Lung (tissue), 12 donors: ENCODE results near the gene GABBR2. TPM values are rescaled to one million over a fixed set of nuclear protein-coding genes. Genes with fewer than 3 reads are reported as not detected.

ENCODE experiments used
- ATAC-seq: fragments of 200-7000 bp; cut with Tn5 transposase; one replicate; pipeline ENCODE4 v1.9.1; 2020; ENCODE audit warnings: moderate number of reproducible peaks; ENCODE audit not compliant: insufficient read depth, low FRiP score
- DNase-seq, 3 donors: peaks; one replicate each; pipeline ENCODE4 v3.0.0-alpha.2; 2013 to 2017
- H3K27ac ChIP-seq, 2 donors: one replicate each; pipeline ENCODE4 v1.5.1; 2013; ENCODE audit warnings: mild to moderate bottlenecking in 2 of 2, moderate library complexity in 2 of 2, control low read depth in 1 of 2, inconsistent platforms in 1 of 2, low read depth in 1 of 2, low read length in 1 of 2
- H3K27me3 ChIP-seq, 3 donors: one replicate each; pipeline ENCODE4 v1.5.1; 2013; ENCODE audit warnings: low read length in 2 of 3; ENCODE audit not compliant: control insufficient read depth in 3 of 3, insufficient read depth in 3 of 3
- H3K36me3 ChIP-seq, 4 donors: one replicate each; pipeline ENCODE4 v1.5.1; 2013; ENCODE audit warnings: low read length in 4 of 4, mild to moderate bottlenecking in 1 of 4, moderate library complexity in 1 of 4; ENCODE audit not compliant: control insufficient read depth in 4 of 4, insufficient read depth in 4 of 4
- H3K4me1 ChIP-seq, 5 donors: one replicate each; pipeline ENCODE4 v1.5.1; 2013; ENCODE audit warnings: low read length in 5 of 5, mild to moderate bottlenecking in 2 of 5, moderate library complexity in 1 of 5; ENCODE audit not compliant: control insufficient read depth in 5 of 5, insufficient read depth in 5 of 5
- H3K4me3 ChIP-seq: one replicate; pipeline ENCODE4 v1.5.1; 2013; ENCODE audit warnings: mild to moderate bottlenecking, control low read depth, moderate library complexity
- H3K9ac ChIP-seq, 2 donors: one replicate each; pipeline ENCODE4 v1.5.1; 2013; ENCODE audit warnings: low read length in 2 of 2, control low read depth in 1 of 2; ENCODE audit not compliant: insufficient read depth in 1 of 2
- H3K9me3 ChIP-seq, 4 donors: one replicate each; pipeline ENCODE4 v1.5.1; 2013; ENCODE audit warnings: low read length in 3 of 4, mild to moderate bottlenecking in 1 of 4, moderate library complexity in 1 of 4; ENCODE audit not compliant: control insufficient read depth in 4 of 4, insufficient read depth in 3 of 4
- WGBS, 2 donors: extraction: QIAGEN DNeasy Blood & Tissue Kit; methylation state at CpG; one replicate each; pipeline ENCODE4 v1.1.7; 2013; 5-methylcytosine and 5-hydroxymethylcytosine counted together
- polyA plus RNA-seq, 2 donors: library from polyadenylated mRNA; stranded (reverse); fragments of 200-250 nt; gene quantifications; one replicate each; pipeline ENCODE4 v1.2.1, GENCODE V29; 2013
- total RNA-seq, 2 donors: library from RNA; depleted of rRNA in 1 of 2; stranded (reverse); fragments of >200 nt in 1 of 2; gene quantifications; one replicate each; pipeline ENCODE4 v1.2.1, GENCODE V29; 2014 to 2021
- TF ChIP-seq, protein P1 (sequence below): IDR thresholded peaks from 2 replicates; pipeline ENCODE4 v1.5.1; 2012; ENCODE audit warnings: mild to moderate bottlenecking; ENCODE audit errors: control extremely low read depth, extremely low read depth
- donor health status: control.
- donor health status: control.
- donor health status: Bipolar disorder and iron deficiency.
- donor health status: healthy.
- donor health status: DM: yes; HTN: yes; CAD: no.

Gene GABBR2
- total and polyA plus RNA-seq, 4 donors, result 0.40 to 1.8 (median 0.64) TPM

DNA sequence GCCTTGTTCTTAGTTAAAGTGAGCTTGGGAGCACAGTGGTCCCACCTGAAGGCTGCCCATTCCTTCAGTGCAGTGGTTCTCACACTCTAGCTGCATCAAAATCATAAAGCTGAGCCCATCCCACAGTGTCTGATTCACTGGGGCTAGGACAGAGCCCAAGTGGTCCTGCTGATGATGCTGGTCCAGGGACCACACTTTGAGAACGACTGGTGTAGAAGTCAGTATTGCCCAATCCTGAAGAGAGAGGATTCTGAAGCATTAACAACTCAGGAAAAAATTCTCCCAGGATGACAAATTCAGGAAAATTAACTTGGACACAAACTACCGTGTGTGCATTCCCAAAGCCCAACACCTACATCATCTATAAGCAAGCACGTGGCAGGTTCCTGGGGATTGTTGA is 176.2 kb downstream of the GABBR2 start:
- Histone ChIP-seq H3K36me3 (no peaks in the 10 kb centered on the region), H3K9ac (no peak overlapping the region), H3K9me3 (peaks cover 0 to 3% (median 0%) of the 10 kb centered on the region in 4 donors), H3K27me3 (no peaks in the 10 kb centered on the region), H3K4me1 (no peaks in the 10 kb centered on the region), H3K4me3 (no peak overlapping the region), H3K27ac (no peak overlapping the region)
- TF ChIP-seq, protein P1, sequence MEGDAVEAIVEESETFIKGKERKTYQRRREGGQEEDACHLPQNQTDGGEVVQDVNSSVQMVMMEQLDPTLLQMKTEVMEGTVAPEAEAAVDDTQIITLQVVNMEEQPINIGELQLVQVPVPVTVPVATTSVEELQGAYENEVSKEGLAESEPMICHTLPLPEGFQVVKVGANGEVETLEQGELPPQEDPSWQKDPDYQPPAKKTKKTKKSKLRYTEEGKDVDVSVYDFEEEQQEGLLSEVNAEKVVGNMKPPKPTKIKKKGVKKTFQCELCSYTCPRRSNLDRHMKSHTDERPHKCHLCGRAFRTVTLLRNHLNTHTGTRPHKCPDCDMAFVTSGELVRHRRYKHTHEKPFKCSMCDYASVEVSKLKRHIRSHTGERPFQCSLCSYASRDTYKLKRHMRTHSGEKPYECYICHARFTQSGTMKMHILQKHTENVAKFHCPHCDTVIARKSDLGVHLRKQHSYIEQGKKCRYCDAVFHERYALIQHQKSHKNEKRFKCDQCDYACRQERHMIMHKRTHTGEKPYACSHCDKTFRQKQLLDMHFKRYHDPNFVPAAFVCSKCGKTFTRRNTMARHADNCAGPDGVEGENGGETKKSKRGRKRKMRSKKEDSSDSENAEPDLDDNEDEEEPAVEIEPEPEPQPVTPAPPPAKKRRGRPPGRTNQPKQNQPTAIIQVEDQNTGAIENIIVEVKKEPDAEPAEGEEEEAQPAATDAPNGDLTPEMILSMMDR, result no peak
- no peak for DNase-seq
- ATAC-seq, result no peak
- 80 to 99% methylated on average over 3 of the region's 3 CpGs for WGBS, 2 donors

DNA sequence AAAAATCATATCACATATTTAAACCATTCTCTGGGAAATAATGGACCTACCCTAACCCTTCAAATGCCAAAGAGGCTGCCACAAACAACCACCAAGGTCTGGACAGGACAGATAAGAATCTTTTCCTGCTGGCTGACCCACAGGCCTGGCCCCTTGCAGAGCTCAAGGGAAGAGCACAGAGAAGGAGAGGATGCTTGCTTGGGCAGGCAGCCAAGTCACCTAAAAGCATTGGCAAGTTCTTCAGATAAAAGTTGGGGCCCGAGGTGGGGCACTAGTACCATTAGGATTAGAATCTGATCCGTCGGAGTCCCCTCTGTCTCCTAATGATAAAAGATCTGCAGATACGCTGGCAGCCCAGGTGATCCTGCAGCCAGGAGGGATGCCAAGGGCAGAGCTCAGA is 176.6 kb downstream of the GABBR2 start:
- ATAC-seq, result no peak
- Histone ChIP-seq H3K9ac (no peak overlapping the region), H3K9me3 (peaks cover 0 to 3% (median 0%) of the 10 kb centered on the region in 4 donors), H3K27ac (no peak overlapping the region), H3K4me3 (no peak overlapping the region), H3K36me3 (no peaks in the 10 kb centered on the region), H3K4me1 (no peaks in the 10 kb centered on the region), H3K27me3 (no peaks in the 10 kb centered on the region)
- DNase-seq, result no peak
- 63 to 73% methylated on average over 4 of the region's 4 CpGs for WGBS, 2 donors
- TF ChIP-seq, protein P1, result no peak

DNA sequence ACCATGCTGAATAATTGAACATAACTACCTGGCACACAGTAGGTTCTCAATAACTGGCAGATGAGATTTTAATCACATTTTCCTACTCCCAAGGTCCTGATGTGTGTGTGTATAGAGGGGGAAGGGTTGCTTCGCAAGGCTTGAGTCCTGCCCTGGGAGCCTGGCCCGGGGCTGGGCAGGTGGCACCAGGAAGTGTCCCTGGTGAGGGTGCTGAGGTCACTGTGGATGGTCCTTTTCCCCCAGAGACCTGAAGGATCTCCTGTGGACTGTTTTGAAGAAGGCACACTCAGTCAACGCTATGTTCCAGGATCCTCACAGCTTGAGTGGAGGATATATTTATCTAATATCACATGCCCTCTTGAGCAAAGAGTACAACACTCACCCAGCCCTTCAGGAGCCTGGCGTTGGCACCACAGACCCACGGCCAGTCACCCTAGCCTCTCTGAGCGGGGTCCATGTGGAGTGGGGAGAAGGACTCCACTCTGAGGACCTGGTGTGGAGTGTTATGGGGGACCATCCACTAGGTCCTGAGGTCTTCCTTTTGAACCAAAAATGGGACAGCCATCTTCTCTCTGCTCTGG is 177.8 kb downstream of the GABBR2 start:
- no peak for DNase-seq
- no peak overlapping the region for H3K4me3 ChIP-seq
- no peak for ATAC-seq
- TF ChIP-seq, protein P1, result no peak
- no peaks in the 10 kb centered on the region for H3K36me3 ChIP-seq
- WGBS, 2 donors, result 72 to 83% methylated on average over 6 of the region's 6 CpGs
- H3K9me3 ChIP-seq, result peaks cover 0 to 3% (median 0%) of the 10 kb centered on the region in 4 donors
- H3K4me1 ChIP-seq, result no peaks in the 10 kb centered on the region
- H3K27me3 ChIP-seq, result peaks cover 0 to 2% (median 0%) of the 10 kb centered on the region in 3 donors
- no peak overlapping the region for H3K27ac ChIP-seq
- H3K9ac ChIP-seq, result no peak overlapping the region

DNA sequence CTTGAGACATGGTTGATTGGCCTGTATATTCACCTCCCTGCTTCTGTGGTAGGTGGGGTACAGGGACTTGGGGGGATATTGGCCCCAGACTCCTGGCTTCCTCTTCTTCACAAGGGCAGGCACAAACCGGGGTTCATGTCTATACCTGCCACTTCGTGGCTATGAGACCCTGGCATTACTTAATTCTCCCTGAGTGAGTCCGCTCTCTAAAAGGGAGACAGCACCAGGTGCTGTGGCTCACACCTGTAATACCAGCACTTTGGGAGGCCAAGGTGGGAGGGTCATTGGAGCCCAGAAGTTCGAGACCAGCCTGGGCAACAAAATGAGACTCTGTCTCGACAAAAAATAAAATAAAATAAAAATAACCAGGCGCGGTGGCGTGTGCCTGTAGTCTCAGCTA is 178.5 kb downstream of the GABBR2 start:
- 78 to 79% methylated on average over 8 of the region's 8 CpGs for WGBS, 2 donors
- Histone ChIP-seq H3K4me3 (no peak overlapping the region), H3K27me3 (peaks cover 0 to 2% (median 0%) of the 10 kb centered on the region in 3 donors), H3K36me3 (no peaks in the 10 kb centered on the region), H3K9ac (no peak overlapping the region), H3K9me3 (peaks cover 0 to 3% (median 0%) of the 10 kb centered on the region in 4 donors), H3K4me1 (no peaks in the 10 kb centered on the region), H3K27ac (no peak overlapping the region)
- ATAC-seq (no peak), DNase-seq (no peak)
- TF ChIP-seq, protein P1, result no peak
